Measurements from ENCODE around the gene EXOC6B.

GRCh38 chr2:72562451-72563153 lies 263.2 kb downstream of the EXOC6B start:
- TF ChIP-seq POLR2A (IDR thresholded peaks at IDR 0.05): no peak
- TF ChIP-seq CTCF (IDR thresholded peaks at IDR 0.05): no peak
